GM12874 (cell line): ENCODE data around the gene RSAD2.

ENCODE experiments used
- CTCF ChIP-seq: IDR thresholded peaks from 2 replicates; pipeline ENCODE4 v1.5.1; 2011; ENCODE audit warnings: low read depth, mild to moderate bottlenecking, control low read depth, low read length, moderate library complexity; ENCODE audit not compliant: insufficient read depth

RSAD2 gene

GRCh38 chr2:6909431-6910385, 32.1 kb downstream of the RSAD2 start:
- TF ChIP-seq CTCF: no peak

- TF ChIP-seq CTCF: no peak
These were observed 34.1 kb downstream of the RSAD2 start for GRCh38 chr2:6911721-6912120.

- no peak for TF ChIP-seq CTCF
These were observed 36.0 kb downstream of the RSAD2 start for GRCh38 chr2:6913415-6914157.

GRCh38 chr2:6914828-6915227, 37.3 kb downstream of the RSAD2 start:
- TF ChIP-seq CTCF: no peak

- TF ChIP-seq CTCF: no peak
These were observed 37.8 kb downstream of the RSAD2 start for GRCh38 chr2:6915399-6915798.

- TF ChIP-seq CTCF: no peak
These were observed 38.6 kb downstream of the RSAD2 start for GRCh38 chr2:6916224-6916623.

- no peak for TF ChIP-seq CTCF
These were observed 39.1 kb downstream of the RSAD2 start for GRCh38 chr2:6916736-6917070.
